MM.1S (cell line): ENCODE measurements around the gene DIP2C.

ENCODE experiments used
- EZH2 ChIP-seq: fragments of 300-600 bp; sonication (generic); optimal IDR thresholded peaks from 2 replicates; pipeline ENCODE3; 2017; ENCODE audit warnings: low read depth, mild to moderate bottlenecking, antibody characterized with exemption, low read length, mixed read lengths
- EZH2phosphoT487 ChIP-seq: fragments of 300-600 bp; sonication (generic); IDR thresholded peaks from 2 replicates; pipeline ENCODE4 v1.6.1; 2018; ENCODE audit warnings: antibody characterized with exemption, low read length
- TF ChIP-seq, protein P1 (sequence below): fragments of 300-600 bp; sonication (generic); IDR thresholded peaks from 2 replicates; pipeline ENCODE4 v1.5.1; 2016; ENCODE audit warnings: antibody characterized with exemption, low read length, mixed read lengths

DNA sequence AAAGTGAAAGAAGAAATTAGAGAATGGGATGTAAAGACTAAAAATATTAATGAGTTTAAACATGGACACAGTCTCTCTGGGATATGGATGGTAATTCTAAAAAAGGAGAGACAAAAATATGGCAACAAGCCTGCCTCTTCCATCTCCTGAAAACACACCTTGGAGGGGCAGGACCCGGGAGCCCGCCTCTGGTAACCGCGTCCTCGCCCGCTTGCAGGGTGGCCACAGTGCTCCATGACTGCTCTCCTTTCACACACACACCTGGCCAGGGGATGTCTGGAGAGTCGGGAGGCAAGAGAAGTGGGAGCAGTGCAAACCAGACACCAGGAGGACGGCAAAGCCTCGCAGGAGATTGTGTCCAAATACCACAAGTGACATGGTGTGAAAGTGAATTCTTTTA lies 387.9 kb downstream of the DIP2C start:
- TF ChIP-seq, protein P1, sequence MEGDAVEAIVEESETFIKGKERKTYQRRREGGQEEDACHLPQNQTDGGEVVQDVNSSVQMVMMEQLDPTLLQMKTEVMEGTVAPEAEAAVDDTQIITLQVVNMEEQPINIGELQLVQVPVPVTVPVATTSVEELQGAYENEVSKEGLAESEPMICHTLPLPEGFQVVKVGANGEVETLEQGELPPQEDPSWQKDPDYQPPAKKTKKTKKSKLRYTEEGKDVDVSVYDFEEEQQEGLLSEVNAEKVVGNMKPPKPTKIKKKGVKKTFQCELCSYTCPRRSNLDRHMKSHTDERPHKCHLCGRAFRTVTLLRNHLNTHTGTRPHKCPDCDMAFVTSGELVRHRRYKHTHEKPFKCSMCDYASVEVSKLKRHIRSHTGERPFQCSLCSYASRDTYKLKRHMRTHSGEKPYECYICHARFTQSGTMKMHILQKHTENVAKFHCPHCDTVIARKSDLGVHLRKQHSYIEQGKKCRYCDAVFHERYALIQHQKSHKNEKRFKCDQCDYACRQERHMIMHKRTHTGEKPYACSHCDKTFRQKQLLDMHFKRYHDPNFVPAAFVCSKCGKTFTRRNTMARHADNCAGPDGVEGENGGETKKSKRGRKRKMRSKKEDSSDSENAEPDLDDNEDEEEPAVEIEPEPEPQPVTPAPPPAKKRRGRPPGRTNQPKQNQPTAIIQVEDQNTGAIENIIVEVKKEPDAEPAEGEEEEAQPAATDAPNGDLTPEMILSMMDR: no peak
- TF ChIP-seq EZH2 (no peak), EZH2phosphoT487 (no peak)
